ENCODE data around the gene POM121L2.

- TF ChIP-seq EZH2 (IDR thresholded peaks at IDR 0.05; ENCODE audit: borderline replicate concordance, low read length) (no peak), CTCF (conservative IDR thresholded peaks at IDR 0.05 in 1 of 2, IDR thresholded peaks at IDR 0.05 in 1 of 2; ENCODE audit: extremely low read depth in 1 of 2, insufficient read depth in 1 of 2, low read depth in 1 of 2, low read length in 2 of 2) (no peak)
Measured at GRCh38 chr6:27260836-27261375, 51.2 kb downstream of the POM121L2 start.
